Tibial artery (tissue), 4 donors: Measurements from ENCODE around the gene MEF2D.

ENCODE experiments used
- DNase-seq, 2 donors: peaks; one replicate each; pipeline ENCODE4 v3.0.0-alpha.2; 2019
- H3K27ac ChIP-seq, 2 donors: fragments of 200-600 bp; sonication (generic) in 1 of 2; 1 replicate in 1 of 2; 2 replicates in 1 of 2; pipeline ENCODE4 v1.5.1; 2018 to 2019; ENCODE audit warnings: mild to moderate bottlenecking in 1 of 2
- H3K27me3 ChIP-seq, 2 donors: fragments of 200-600 bp; sonication (generic) in 1 of 2; one replicate each; pipeline versions ENCODE4 v1.5.1 to v1.6.0; 2016 to 2019
- H3K36me3 ChIP-seq, 3 donors: fragments of 200-600 bp; sonication (generic) in 2 of 3; one replicate each; pipeline ENCODE4 v1.5.1; 2016 to 2019; ENCODE audit warnings: mild to moderate bottlenecking in 2 of 3
- H3K4me1 ChIP-seq, 4 donors: fragments of 200-600 bp; sonication (generic) in 2 of 4; 1 replicate in 3 of 4; 2 replicates in 1 of 4; pipeline ENCODE4 v1.5.1; 2016 to 2019
- H3K4me3 ChIP-seq, 2 donors: fragments of 200-600 bp; sonication (generic) in 1 of 2; 1 replicate in 1 of 2; 2 replicates in 1 of 2; pipeline ENCODE4 v1.5.1; 2018 to 2019; ENCODE audit warnings: mild to moderate bottlenecking in 2 of 2
- H3K9me3 ChIP-seq, 3 donors: fragments of 200-600 bp; sonication (generic) in 1 of 3; one replicate each; pipeline ENCODE4 v1.5.1; 2016 to 2019
- CTCF ChIP-seq, 2 experiments: fragments of 200-600 bp in 1 of 2; fragments of 450-650 bp in 1 of 2; IDR thresholded peaks; one replicate each; pipeline ENCODE4 v1.5.1; 2017 to 2019; ENCODE audit warnings: antibody characterized with exemption in 2 of 2, mild to moderate bottlenecking in 1 of 2, moderate library complexity in 1 of 2
- intact Hi-C: fragments of 100-400 bp; cut with DNase I; formaldehyde crosslinking; loops from one replicate; pipeline ENCODE4 v1.15.0; 2023; ENCODE audit warnings: low total_unique reads

Gene MEF2D

GRCh38 chr1:156484480-156485058, 16.0 kb downstream of the MEF2D start:
- Histone ChIP-seq H3K9me3 (no peaks in the 10 kb centered on the region), H3K4me3 (no peak overlapping the region), H3K36me3 (peaks cover 34 to 46% (median 37%) of the 10 kb centered on the region in 3 donors), H3K4me1 (peaks cover 0 to 100% (median 79%) of the 10 kb centered on the region in 4 donors), H3K27me3 (no peaks in the 10 kb centered on the region), H3K27ac (peak overlapping the region; percentile 17 to 91)
- intact Hi-C loops: no loop called here
- DNase-seq: no peak
- no peak for TF ChIP-seq CTCF (IDR thresholded peaks at IDR 0.05)

- TF ChIP-seq CTCF (IDR thresholded peaks at IDR 0.05): no peak
- DNase-seq: no peak
- no peak overlapping the region for H3K4me3 ChIP-seq
- H3K4me1 ChIP-seq: peaks cover under 1 to 100% (median 77%) of the 10 kb centered on the region in 4 donors
- no peaks in the 10 kb centered on the region for H3K27me3 ChIP-seq
- peaks cover 46 to 54% (median 49%) of the 10 kb centered on the region in 3 donors for H3K36me3 ChIP-seq
- no peaks in the 10 kb centered on the region for H3K9me3 ChIP-seq
- peak overlapping the region; percentile 17 to 91 for H3K27ac ChIP-seq
- intact Hi-C loops: no loop called here
Measured at GRCh38 chr1:156483397-156483796, 17.2 kb downstream of the MEF2D start.

- peaks cover 5 to 100% (median 77%) of the 10 kb centered on the region in 4 donors for H3K4me1 ChIP-seq
- H3K36me3 ChIP-seq: peaks cover 55 to 62% (median 59%) of the 10 kb centered on the region in 3 donors
- no peak for DNase-seq
- no peak overlapping the region for H3K4me3 ChIP-seq
- intact Hi-C loops: no loop called here
- peak overlapping the region; percentile 17 to 91 for H3K27ac ChIP-seq
- H3K27me3 ChIP-seq: no peaks in the 10 kb centered on the region
- no peaks in the 10 kb centered on the region for H3K9me3 ChIP-seq
- TF ChIP-seq CTCF (IDR thresholded peaks at IDR 0.05): no peak
Measured at GRCh38 chr1:156482276-156482675, 18.3 kb downstream of the MEF2D start.

- Histone ChIP-seq H3K27me3 (no peaks in the 10 kb centered on the region), H3K9me3 (no peaks in the 10 kb centered on the region), H3K4me1 (peaks cover 8 to 100% (median 79%) of the 10 kb centered on the region in 4 donors), H3K4me3 (no peak overlapping the region), H3K27ac (peak overlapping the region; percentile 91 to 94), H3K36me3 (peaks cover 62 to 69% (median 66%) of the 10 kb centered on the region in 3 donors)
- TF ChIP-seq CTCF (IDR thresholded peaks at IDR 0.05): no peak
- intact Hi-C loops: no loop called here
- no peak for DNase-seq
Measured at GRCh38 chr1:156481527-156481926, 19.0 kb downstream of the MEF2D start.

GRCh38 chr1:156480411-156481192, 20.0 kb downstream of the MEF2D start:
- TF ChIP-seq CTCF (IDR thresholded peaks at IDR 0.05): peak; percentile 61 to 63
- no peaks in the 10 kb centered on the region for H3K9me3 ChIP-seq
- peaks cover 70 to 78% (median 73%) of the 10 kb centered on the region in 3 donors for H3K36me3 ChIP-seq
- intact Hi-C loops: no loop called here
- DNase-seq: no peak
- peaks cover 10 to 100% (median 79%) of the 10 kb centered on the region in 4 donors for H3K4me1 ChIP-seq
- no peak overlapping the region for H3K4me3 ChIP-seq
- no peaks in the 10 kb centered on the region for H3K27me3 ChIP-seq
- H3K27ac ChIP-seq: peak overlapping the region; percentile 91 to 94
